Measurements from ENCODE around the gene SNX27.
A peak's percentile ranks its signal among the peaks of the same experiment; 100 is the strongest.

The SNX27 gene

GRCh38 chr1:151629278-151629677 is 17.4 kb downstream of the SNX27 start:
- H3K4me1 ChIP-seq (ENCODE audit: low read depth, poor library complexity, severe bottlenecking): no peaks in the 10 kb centered on the region
- H3K36me3 ChIP-seq (ENCODE audit: insufficient read depth): no peaks in the 10 kb centered on the region
- no peak for TF ChIP-seq CTCF (conservative IDR thresholded peaks at IDR 0.05; ENCODE audit: low read depth, low read length)
- H3K4me3 ChIP-seq (IDR thresholded peaks at IDR 0.05; ENCODE audit: insufficient read depth, low read depth, low read length): no peak overlapping the region
- no peak overlapping the region for H2AFZ ChIP-seq (ENCODE audit: low read depth)
- peaks cover 5% of the 10 kb centered on the region for H3K79me2 ChIP-seq (ENCODE audit: insufficient read depth, low read depth)
- no peak overlapping the region for H3K9ac ChIP-seq
- H3K4me2 ChIP-seq: no peak overlapping the region
- no peaks in the 10 kb centered on the region for H3K27me3 ChIP-seq (ENCODE audit: insufficient read depth, low read depth)
- H4K20me1 ChIP-seq (ENCODE audit: insufficient read depth): no peaks in the 10 kb centered on the region
- H3K27ac ChIP-seq: no peak overlapping the region

- H3K36me3 ChIP-seq (ENCODE audit: insufficient read depth): no peaks in the 10 kb centered on the region
- H3K4me1 ChIP-seq (ENCODE audit: low read depth, poor library complexity, severe bottlenecking): peaks cover 27% of the 10 kb centered on the region
- peak overlapping the region; percentile 15; the same call in 1 of the 2 replicates for H3K4me2 ChIP-seq
- no peaks in the 10 kb centered on the region; the same call in 1 of the 2 replicates for H4K20me1 ChIP-seq (ENCODE audit: insufficient read depth)
- H2AFZ ChIP-seq (ENCODE audit: low read depth): no peak overlapping the region
- TF ChIP-seq CTCF (conservative IDR thresholded peaks at IDR 0.05; ENCODE audit: low read depth, low read length): no peak
- H3K4me3 ChIP-seq (IDR thresholded peaks at IDR 0.05; ENCODE audit: insufficient read depth, low read depth, low read length): no peak overlapping the region
- peaks cover 4% of the 10 kb centered on the region; the same call in 1 of the 2 replicates for H3K79me2 ChIP-seq (ENCODE audit: insufficient read depth, low read depth)
- H3K27me3 ChIP-seq (ENCODE audit: insufficient read depth, low read depth): no peaks in the 10 kb centered on the region
- H3K9ac ChIP-seq: no peak overlapping the region
- no peak overlapping the region for H3K27ac ChIP-seq
Observed at GRCh38 chr1:151635479-151636072, 23.7 kb downstream of the SNX27 start.

GRCh38 chr1:151638074-151638775 is 26.4 kb downstream of the SNX27 start:
- Histone ChIP-seq H4K20me1 (ENCODE audit: insufficient read depth) (no peaks in the 10 kb centered on the region; the same call in 1 of the 2 replicates), H3K4me3 (IDR thresholded peaks at IDR 0.05; ENCODE audit: insufficient read depth, low read depth, low read length) (no peak overlapping the region), H3K27me3 (ENCODE audit: insufficient read depth, low read depth) (no peaks in the 10 kb centered on the region), H3K9ac (no peak overlapping the region), H3K27ac (peak overlapping the region; percentile 0; the same call in 1 of the 2 replicates), H3K79me2 (ENCODE audit: insufficient read depth, low read depth) (peaks cover 4% of the 10 kb centered on the region; the same call in 1 of the 2 replicates), H2AFZ (ENCODE audit: low read depth) (no peak overlapping the region), H3K36me3 (ENCODE audit: insufficient read depth) (no peaks in the 10 kb centered on the region), H3K4me2 (peak overlapping the region; percentile 23), H3K4me1 (ENCODE audit: low read depth, poor library complexity, severe bottlenecking) (peaks cover 27% of the 10 kb centered on the region)
- no peak for TF ChIP-seq CTCF (conservative IDR thresholded peaks at IDR 0.05; ENCODE audit: low read depth, low read length)

- Histone ChIP-seq H3K79me2 (ENCODE audit: insufficient read depth, low read depth) (peaks cover 4% of the 10 kb centered on the region; the same call in 1 of the 2 replicates), H3K4me2 (no peak overlapping the region), H3K27ac (no peak overlapping the region)
Observed at GRCh38 chr1:151638812-151639211, 27.0 kb downstream of the SNX27 start.

More at GRCh38 chr1:151638812-151639211, 27.0 kb downstream of the SNX27 start:
- Histone ChIP-seq H3K27me3 (ENCODE audit: insufficient read depth, low read depth) (no peaks in the 10 kb centered on the region), H3K4me1 (ENCODE audit: low read depth, poor library complexity, severe bottlenecking) (peaks cover 27% of the 10 kb centered on the region), H3K36me3 (ENCODE audit: insufficient read depth) (no peaks in the 10 kb centered on the region), H3K4me3 (IDR thresholded peaks at IDR 0.05; ENCODE audit: insufficient read depth, low read depth, low read length) (no peak overlapping the region), H2AFZ (ENCODE audit: low read depth) (no peak overlapping the region), H3K9ac (no peak overlapping the region), H4K20me1 (ENCODE audit: insufficient read depth) (no peaks in the 10 kb centered on the region; the same call in 1 of the 2 replicates)
- TF ChIP-seq CTCF (conservative IDR thresholded peaks at IDR 0.05; ENCODE audit: low read depth, low read length): no peak
